Panc1 (cell line): ENCODE data around the gene ELOVL1. TPM values are rescaled to one million over a fixed set of nuclear protein-coding genes. Genes with fewer than 3 reads are reported as not detected.

Source experiments
- ATAC-seq: fragments of 200-7000 bp; cut with Tn5 transposase; 2 replicates; pipeline ENCODE4 v1.9.1; 2020; ENCODE audit warnings: mild to moderate bottlenecking, moderate library complexity
- BruUV-seq: library from RNA; stranded (reverse); fragments of 400-500 nt; replicated peaks from 2 replicates; lab custom pipeline; 2021; lab: Mats Ljungman, UMichigan
- CTCF ChIA-PET: fragments of 300-600 bp; sonication (Branson Sonifier 250); formaldehyde crosslinking; loops from one replicate; lab custom pipeline; 2022; ENCODE audit warnings: antibody characterized with exemption; lab: Charles Lee
- POLR2A ChIA-PET: fragments of 300-600 bp; sonication (Branson Sonifier 250); formaldehyde crosslinking; loops from one replicate; lab custom pipeline; 2022; ENCODE audit warnings: antibody characterized with exemption; lab: Charles Lee
- DNase-seq: peaks from one replicate; pipeline ENCODE4 v3.0.0-alpha.2; 2010; ENCODE audit warnings: low read depth, low spot score
- H3K27ac ChIP-seq: 2 replicates; pipeline ENCODE4 v1.5.1; 2011; ENCODE audit warnings: mild to moderate bottlenecking, low read length, inconsistent platforms
- H3K27me3 ChIP-seq: fragments of 200-500 bp; sonication (Bioruptor generic); 2 replicates; pipeline ENCODE4 v1.6.0; 2014; ENCODE audit warnings: low read length, inconsistent platforms; ENCODE audit not compliant: control insufficient read depth, insufficient read depth
- H3K36me3 ChIP-seq: fragments of 200-500 bp; sonication (Bioruptor generic); 2 replicates; pipeline ENCODE4 v1.5.1; 2014; ENCODE audit warnings: inconsistent platforms, mild to moderate bottlenecking, low read length, moderate library complexity; ENCODE audit not compliant: control insufficient read depth, insufficient read depth
- H3K4me1 ChIP-seq: 2 replicates; pipeline ENCODE4 v1.5.1; 2011; ENCODE audit warnings: inconsistent platforms, mild to moderate bottlenecking, low read length, moderate library complexity; ENCODE audit not compliant: control insufficient read depth, insufficient read depth
- H3K4me3 ChIP-seq, 2 experiments: 2 replicates each; pipeline ENCODE4 v1.5.1; 2011 to 2012; ENCODE audit warnings: low read depth in 2 of 2, low read length in 2 of 2, mild to moderate bottlenecking in 2 of 2, inconsistent platforms in 1 of 2, moderate library complexity in 1 of 2
- H3K9me3 ChIP-seq: fragments of 200-500 bp; sonication (Bioruptor generic); 2 replicates; pipeline ENCODE4 v1.5.1; 2014; ENCODE audit warnings: low read depth, mild to moderate bottlenecking, inconsistent platforms, low read length, moderate library complexity; ENCODE audit not compliant: control insufficient read depth, insufficient read depth
- POLR2AphosphoS5 ChIP-seq: IDR thresholded peaks from 2 replicates; pipeline ENCODE4 v1.6.1; 2012; ENCODE audit warnings: mild to moderate bottlenecking, low read depth, low read length, moderate library complexity
- SIN3A ChIP-seq: IDR thresholded peaks from 2 replicates; pipeline ENCODE4 v1.6.1; 2012; ENCODE audit warnings: low read depth, mild to moderate bottlenecking, low read length, moderate library complexity, borderline replicate concordance; ENCODE audit not compliant: insufficient read depth
- TCF7L2 ChIP-seq: IDR thresholded peaks from 2 replicates; pipeline ENCODE4 v1.6.1; 2011; ENCODE audit warnings: mild to moderate bottlenecking, low read depth, low read length, inconsistent platforms
- in situ Hi-C: cut with HindIII; loops from 2 replicates; pipeline ENCODE4 v1.10.0; 2016; ENCODE audit warnings: low sequenced_read_pairs, low pct_unique_long_range_greater_than_20kb
- intact Hi-C: fragments of 100-400 bp; cut with micrococcal nuclease; formaldehyde crosslinking; loops from one replicate; pipeline ENCODE4 v1.10.0; 2022; ENCODE audit not compliant: unreplicated experiment
- total RNA-seq: library from RNA; stranded (reverse); gene quantifications from one replicate; pipeline ENCODE4 v1.2.1, GENCODE V29; 2021; ENCODE audit not compliant: unreplicated experiment
- TF ChIP-seq, protein P1 (sequence below), 2 experiments: IDR thresholded peaks; 2 replicates each; pipeline ENCODE4 v1.6.1; 2011 to 2012; ENCODE audit warnings: low read depth in 2 of 2, control low read depth in 1 of 2, low read length in 1 of 2, mild to moderate bottlenecking in 1 of 2, moderate library complexity in 1 of 2; ENCODE audit not compliant: insufficient read depth in 1 of 2
- TF ChIP-seq, protein P2 (sequence below): fragments of 450-650 bp; IDR thresholded peaks from 2 replicates; pipeline ENCODE4 v1.5.1; 2017; ENCODE audit warnings: mild to moderate bottlenecking

ELOVL1 gene
- total RNA-seq, 1 experiment from 2014 or later = 105 TPM

DNA sequence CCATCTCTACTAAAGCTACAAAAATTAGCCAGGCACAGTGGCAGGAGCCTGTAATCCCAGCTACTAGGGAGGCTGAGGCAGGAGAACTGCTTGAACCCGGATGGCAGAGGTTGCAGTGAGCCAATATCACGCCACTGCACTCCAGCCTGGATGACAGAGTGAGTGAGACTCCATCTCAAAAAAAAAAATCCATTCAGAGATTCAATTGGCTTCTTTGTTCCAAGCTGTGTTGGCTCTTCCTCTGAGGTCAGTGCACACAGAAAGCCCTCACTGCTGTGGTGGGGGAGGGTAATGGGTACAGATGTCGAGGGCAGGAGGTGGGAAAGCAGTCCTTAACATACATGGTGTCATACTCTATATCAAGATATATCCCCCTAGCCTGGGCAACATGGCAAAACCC lies 52.3 kb downstream of the ELOVL1 start:
- no peaks in the 10 kb centered on the region for H3K36me3 ChIP-seq
- no peaks in the 10 kb centered on the region for H3K4me1 ChIP-seq
- no peak overlapping the region for H3K4me3 ChIP-seq
- TF ChIP-seq, protein P1, sequence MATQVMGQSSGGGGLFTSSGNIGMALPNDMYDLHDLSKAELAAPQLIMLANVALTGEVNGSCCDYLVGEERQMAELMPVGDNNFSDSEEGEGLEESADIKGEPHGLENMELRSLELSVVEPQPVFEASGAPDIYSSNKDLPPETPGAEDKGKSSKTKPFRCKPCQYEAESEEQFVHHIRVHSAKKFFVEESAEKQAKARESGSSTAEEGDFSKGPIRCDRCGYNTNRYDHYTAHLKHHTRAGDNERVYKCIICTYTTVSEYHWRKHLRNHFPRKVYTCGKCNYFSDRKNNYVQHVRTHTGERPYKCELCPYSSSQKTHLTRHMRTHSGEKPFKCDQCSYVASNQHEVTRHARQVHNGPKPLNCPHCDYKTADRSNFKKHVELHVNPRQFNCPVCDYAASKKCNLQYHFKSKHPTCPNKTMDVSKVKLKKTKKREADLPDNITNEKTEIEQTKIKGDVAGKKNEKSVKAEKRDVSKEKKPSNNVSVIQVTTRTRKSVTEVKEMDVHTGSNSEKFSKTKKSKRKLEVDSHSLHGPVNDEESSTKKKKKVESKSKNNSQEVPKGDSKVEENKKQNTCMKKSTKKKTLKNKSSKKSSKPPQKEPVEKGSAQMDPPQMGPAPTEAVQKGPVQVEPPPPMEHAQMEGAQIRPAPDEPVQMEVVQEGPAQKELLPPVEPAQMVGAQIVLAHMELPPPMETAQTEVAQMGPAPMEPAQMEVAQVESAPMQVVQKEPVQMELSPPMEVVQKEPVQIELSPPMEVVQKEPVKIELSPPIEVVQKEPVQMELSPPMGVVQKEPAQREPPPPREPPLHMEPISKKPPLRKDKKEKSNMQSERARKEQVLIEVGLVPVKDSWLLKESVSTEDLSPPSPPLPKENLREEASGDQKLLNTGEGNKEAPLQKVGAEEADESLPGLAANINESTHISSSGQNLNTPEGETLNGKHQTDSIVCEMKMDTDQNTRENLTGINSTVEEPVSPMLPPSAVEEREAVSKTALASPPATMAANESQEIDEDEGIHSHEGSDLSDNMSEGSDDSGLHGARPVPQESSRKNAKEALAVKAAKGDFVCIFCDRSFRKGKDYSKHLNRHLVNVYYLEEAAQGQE (IDR thresholded peaks at IDR 0.05; ENCODE audit: insufficient read depth in 1 of 2, low read depth in 2 of 2, low read length in 1 of 2) = no peak
- TF ChIP-seq, protein P2, sequence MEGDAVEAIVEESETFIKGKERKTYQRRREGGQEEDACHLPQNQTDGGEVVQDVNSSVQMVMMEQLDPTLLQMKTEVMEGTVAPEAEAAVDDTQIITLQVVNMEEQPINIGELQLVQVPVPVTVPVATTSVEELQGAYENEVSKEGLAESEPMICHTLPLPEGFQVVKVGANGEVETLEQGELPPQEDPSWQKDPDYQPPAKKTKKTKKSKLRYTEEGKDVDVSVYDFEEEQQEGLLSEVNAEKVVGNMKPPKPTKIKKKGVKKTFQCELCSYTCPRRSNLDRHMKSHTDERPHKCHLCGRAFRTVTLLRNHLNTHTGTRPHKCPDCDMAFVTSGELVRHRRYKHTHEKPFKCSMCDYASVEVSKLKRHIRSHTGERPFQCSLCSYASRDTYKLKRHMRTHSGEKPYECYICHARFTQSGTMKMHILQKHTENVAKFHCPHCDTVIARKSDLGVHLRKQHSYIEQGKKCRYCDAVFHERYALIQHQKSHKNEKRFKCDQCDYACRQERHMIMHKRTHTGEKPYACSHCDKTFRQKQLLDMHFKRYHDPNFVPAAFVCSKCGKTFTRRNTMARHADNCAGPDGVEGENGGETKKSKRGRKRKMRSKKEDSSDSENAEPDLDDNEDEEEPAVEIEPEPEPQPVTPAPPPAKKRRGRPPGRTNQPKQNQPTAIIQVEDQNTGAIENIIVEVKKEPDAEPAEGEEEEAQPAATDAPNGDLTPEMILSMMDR = no peak
- TF ChIP-seq POLR2AphosphoS5 (no peak), TCF7L2 (no peak), SIN3A (no peak)
- ATAC-seq (no peak), DNase-seq (no peak)
- no peak overlapping the region for H3K27ac ChIP-seq
- intact Hi-C loops = no loop called here
- BruUV-seq = no TSS peak
- in situ Hi-C loops = no loop called here
- no peaks in the 10 kb centered on the region for H3K9me3 ChIP-seq
- POLR2A ChIA-PET = no interaction called here
- CTCF ChIA-PET = no interaction called here
- no peaks in the 10 kb centered on the region for H3K27me3 ChIP-seq

DNA sequence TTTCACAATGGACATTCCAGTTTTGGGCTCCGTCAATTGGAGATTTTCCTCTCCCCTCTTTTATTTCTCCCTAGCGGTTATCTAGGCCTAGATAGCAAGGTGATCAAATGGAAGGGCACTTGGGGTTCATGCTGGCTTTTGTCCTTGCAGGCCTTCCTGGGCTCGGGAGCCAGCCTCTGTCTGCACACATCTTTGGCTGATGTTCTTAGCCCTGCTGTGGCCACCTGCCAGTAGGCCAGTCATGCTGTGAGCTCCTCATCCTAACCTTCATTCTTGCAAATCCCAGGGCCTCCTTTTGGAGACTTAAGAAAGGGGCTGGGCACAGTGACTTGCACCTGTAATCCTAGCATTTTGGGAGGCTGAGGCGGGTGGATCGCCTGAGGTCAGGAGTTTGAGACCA lies 53.6 kb downstream of the ELOVL1 start:
- no peak overlapping the region for H3K27ac ChIP-seq
- ChIA-PET POLR2A (no interaction called here), CTCF (no interaction called here)
- DNase-seq (no peak), ATAC-seq (no peak)
- no peaks in the 10 kb centered on the region for H3K4me1 ChIP-seq
- no peak for TF ChIP-seq TCF7L2
- TF ChIP-seq, protein P2 = no peak
- TF ChIP-seq, protein P1 (IDR thresholded peaks at IDR 0.05; ENCODE audit: insufficient read depth in 1 of 2, low read depth in 2 of 2, low read length in 1 of 2) = no peak
- no peak for TF ChIP-seq POLR2AphosphoS5
- TF ChIP-seq SIN3A = no peak
- H3K9me3 ChIP-seq = no peaks in the 10 kb centered on the region
- no peaks in the 10 kb centered on the region for H3K27me3 ChIP-seq
- in situ Hi-C loops (no loop called here), intact Hi-C loops (no loop called here)
- no peak overlapping the region for H3K4me3 ChIP-seq
- BruUV-seq = no TSS peak
- H3K36me3 ChIP-seq = no peaks in the 10 kb centered on the region
